BJ (cell line): Measurements from ENCODE around the gene RIMS1. TPM values are rescaled to one million over a fixed set of nuclear protein-coding genes. Genes with fewer than 3 reads are reported as not detected.

Experiments
- CTCF ChIA-PET: fragments of 350-600 bp; formaldehyde crosslinking; extraction: SDS; loops from one replicate; lab custom pipeline; 2021; ENCODE audit warnings: antibody characterized with exemption, inconsistent platforms; lab: Yijun Ruan, JAX
- POLR2A ChIA-PET: fragments of 300-600 bp; sonication (Branson Sonifier 250); formaldehyde crosslinking; extraction: SDS; loops from one replicate; lab custom pipeline; 2021; ENCODE audit warnings: antibody characterized with exemption; lab: Charles Lee
- DNase-seq: peaks from one replicate; pipeline ENCODE4 v3.0.0-alpha.2; 2011; ENCODE audit warnings: low read depth
- H3K27me3 ChIP-seq: 2 replicates; pipeline ENCODE4 v1.6.0; 2011; ENCODE audit warnings: low read length; ENCODE audit not compliant: control insufficient read depth, insufficient read depth
- H3K36me3 ChIP-seq: 2 replicates; pipeline ENCODE4 v1.5.1; 2011; ENCODE audit warnings: low read length; ENCODE audit not compliant: control insufficient read depth, insufficient read depth
- H3K4me3 ChIP-seq: 2 replicates; pipeline ENCODE4 v1.5.1; 2011; ENCODE audit warnings: low read depth, mild to moderate bottlenecking, control low read depth, low read length
- CTCF ChIP-seq: IDR thresholded peaks from 2 replicates; pipeline ENCODE4 v1.5.1; 2011; ENCODE audit warnings: low read depth, mild to moderate bottlenecking, control low read depth, inconsistent platforms, low read length, moderate library complexity; ENCODE audit not compliant: insufficient read depth
- polyA plus RNA-seq: library from polyadenylated mRNA; depleted of rRNA; stranded (reverse); fragments of >200 nt; gene quantifications from 2 replicates; pipeline ENCODE4 v1.2.3, GENCODE V29; 2011

The RIMS1 gene
- polyA plus RNA-seq, 1 experiment: 0.28 TPM

DNA sequence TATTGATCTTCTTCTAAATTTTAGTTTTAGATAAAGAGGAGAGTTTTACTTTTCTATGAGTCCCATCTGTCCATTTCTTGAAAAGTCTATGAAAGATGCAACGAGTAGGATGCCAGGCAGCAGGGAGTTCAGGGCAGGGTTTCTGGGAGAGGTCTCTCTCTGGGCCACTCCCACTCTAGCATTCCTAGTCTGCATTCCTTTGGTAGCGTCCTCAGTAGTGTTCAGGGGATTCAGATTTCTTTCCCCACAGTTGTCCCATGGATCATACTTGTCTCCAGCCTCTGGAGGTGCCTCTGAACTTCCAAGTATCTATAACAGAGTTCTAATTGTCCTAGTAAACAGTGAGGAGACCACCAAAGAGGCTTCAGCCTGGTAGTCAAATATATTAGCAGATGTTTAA is 225.3 kb downstream of the RIMS1 start:
- POLR2A ChIA-PET: no interaction called here
- CTCF ChIA-PET: no interaction called here
- H3K27me3 ChIP-seq: no peaks in the 10 kb centered on the region

DNA sequence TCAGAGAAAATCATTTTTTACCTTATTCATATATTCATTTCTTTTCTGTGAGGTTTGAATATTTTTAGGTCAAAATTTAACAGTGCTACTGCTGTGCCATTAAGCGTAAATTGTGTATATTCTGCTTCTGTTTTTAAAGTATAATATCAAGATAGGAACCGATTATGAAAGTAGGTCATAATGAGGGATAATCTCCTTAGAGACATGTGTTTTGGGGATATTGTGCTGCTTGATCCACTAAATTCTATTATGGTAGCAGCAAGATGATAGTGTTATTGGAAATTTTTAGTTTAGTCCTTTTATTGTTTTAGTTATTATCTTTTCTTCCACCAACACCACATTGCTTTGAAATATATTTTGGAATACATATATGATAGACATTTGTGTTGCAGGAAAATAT is 244.0 kb downstream of the RIMS1 start:
- no peaks in the 10 kb centered on the region for H3K27me3 ChIP-seq
- no peak for DNase-seq
- no peak overlapping the region for H3K4me3 ChIP-seq
- H3K36me3 ChIP-seq: no peaks in the 10 kb centered on the region
- CTCF ChIA-PET: no interaction called here
- POLR2A ChIA-PET: no interaction called here
- no peak for TF ChIP-seq CTCF

More for the DNA sequence above, 225.3 kb downstream of the RIMS1 start:
- no peak overlapping the region for H3K4me3 ChIP-seq
- TF ChIP-seq CTCF: no peak
- no peak for DNase-seq
- no peaks in the 10 kb centered on the region for H3K36me3 ChIP-seq

- POLR2A ChIA-PET: no interaction called here
- no peaks in the 10 kb centered on the region; the same call in 1 of the 2 replicates for H3K27me3 ChIP-seq
- CTCF ChIA-PET: no interaction called here
Observed at GRCh38 chr6:72132427-72132826, 246.1 kb downstream of the RIMS1 start.

DNA sequence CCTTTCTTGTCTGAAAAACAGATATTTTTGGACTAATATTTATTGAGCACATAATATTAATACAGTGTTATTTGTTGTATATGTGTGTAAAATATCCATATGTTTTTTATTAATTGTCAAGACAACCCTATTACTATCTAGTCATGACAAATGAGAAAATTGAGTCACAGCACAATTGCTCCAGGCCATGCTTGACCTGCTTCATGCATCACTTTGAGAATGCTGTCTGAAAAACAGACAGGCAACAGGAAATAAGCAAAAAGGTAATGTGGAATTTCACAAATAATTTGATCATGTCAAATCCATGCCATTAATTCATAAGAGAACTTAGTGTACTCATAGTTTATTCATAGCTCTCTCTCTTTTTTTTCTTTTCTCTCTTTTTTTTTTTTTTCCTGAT is 246.5 kb downstream of the RIMS1 start:
- Histone ChIP-seq H3K36me3 (no peaks in the 10 kb centered on the region), H3K4me3 (no peak overlapping the region), H3K27me3 (no peaks in the 10 kb centered on the region; the same call in 1 of the 2 replicates)
- no peak for TF ChIP-seq CTCF
- ChIA-PET CTCF (no interaction called here), POLR2A (no interaction called here)
- no peak for DNase-seq

More at GRCh38 chr6:72132427-72132826, 246.1 kb downstream of the RIMS1 start:
- no peaks in the 10 kb centered on the region for H3K36me3 ChIP-seq
- no peak for DNase-seq
- H3K4me3 ChIP-seq: no peak overlapping the region
- no peak for TF ChIP-seq CTCF

DNA sequence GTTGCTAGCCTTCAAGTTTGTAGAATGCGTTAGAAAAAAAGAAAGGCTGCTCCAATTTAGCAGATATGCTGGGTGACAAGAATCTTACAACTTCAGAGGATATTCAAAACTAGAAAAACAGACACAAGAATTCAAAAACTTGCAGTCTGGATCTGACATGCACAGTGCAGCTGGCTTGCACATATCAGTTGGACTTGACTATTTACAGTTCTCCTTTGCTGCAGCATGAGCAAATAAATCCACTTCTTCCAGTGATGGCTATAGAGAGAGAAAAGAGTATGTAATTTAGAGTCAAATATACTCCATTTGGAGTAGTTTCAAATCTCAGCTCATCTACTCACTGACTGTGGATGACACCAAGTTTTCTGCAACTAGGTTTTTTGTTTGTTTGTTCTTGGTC is 247.0 kb downstream of the RIMS1 start:
- CTCF ChIA-PET: no interaction called here
- no peak overlapping the region for H3K4me3 ChIP-seq
- no peaks in the 10 kb centered on the region for H3K36me3 ChIP-seq
- no peak for TF ChIP-seq CTCF
- no peaks in the 10 kb centered on the region; the same call in 1 of the 2 replicates for H3K27me3 ChIP-seq
- POLR2A ChIA-PET: no interaction called here
- no peak for DNase-seq
